Neural progenitor cell (in vitro differentiated cells): Measurements from ENCODE around the gene CAV1.

Experiments used
- CTCF ChIP-seq: fragments of 200-600 bp; sonication (generic); IDR thresholded peaks from 2 replicates; pipeline ENCODE4 v1.5.1; 2017; ENCODE audit warnings: antibody characterized with exemption, mild to moderate bottlenecking
- EZH2 ChIP-seq: fragments of 200-600 bp; sonication (generic); IDR thresholded peaks from 2 replicates; pipeline ENCODE4 v1.6.1; 2017; ENCODE audit warnings: antibody characterized with exemption, mild to moderate bottlenecking, moderate library complexity
- EZH2phosphoT487 ChIP-seq: fragments of 200-600 bp; sonication (generic); IDR thresholded peaks from 2 replicates; pipeline ENCODE4 v1.6.1; 2017; ENCODE audit warnings: antibody characterized with exemption

- TF ChIP-seq CTCF (no peak), EZH2 (no peak), EZH2phosphoT487 (no peak)
Measured at GRCh38 chr7:116544487-116544886, 19.7 kb downstream of the CAV1 start.
